HL-60 (cell line): ENCODE measurements around the gene SLC22A3.

ENCODE experiments used
- GABPA ChIP-seq: IDR thresholded peaks from 2 replicates; pipeline ENCODE4 v1.6.1; 2012; ENCODE audit warnings: low read depth
- POLR2AphosphoS5 ChIP-seq: IDR thresholded peaks from 2 replicates; pipeline ENCODE4 v1.6.1; 2012; ENCODE audit warnings: low read depth
- TF ChIP-seq, protein P1 (sequence below): IDR thresholded peaks from one replicate; pipeline ENCODE4 v1.5.1; 2011; ENCODE audit warnings: low read length, control low read depth, inconsistent platforms; ENCODE audit not compliant: insufficient read depth
- TF ChIP-seq, protein P2 (sequence below): IDR thresholded peaks from 2 replicates; pipeline ENCODE4 v1.6.1; 2012; ENCODE audit warnings: low read depth; ENCODE audit not compliant: insufficient replicate concordance

- TF ChIP-seq, protein P1, sequence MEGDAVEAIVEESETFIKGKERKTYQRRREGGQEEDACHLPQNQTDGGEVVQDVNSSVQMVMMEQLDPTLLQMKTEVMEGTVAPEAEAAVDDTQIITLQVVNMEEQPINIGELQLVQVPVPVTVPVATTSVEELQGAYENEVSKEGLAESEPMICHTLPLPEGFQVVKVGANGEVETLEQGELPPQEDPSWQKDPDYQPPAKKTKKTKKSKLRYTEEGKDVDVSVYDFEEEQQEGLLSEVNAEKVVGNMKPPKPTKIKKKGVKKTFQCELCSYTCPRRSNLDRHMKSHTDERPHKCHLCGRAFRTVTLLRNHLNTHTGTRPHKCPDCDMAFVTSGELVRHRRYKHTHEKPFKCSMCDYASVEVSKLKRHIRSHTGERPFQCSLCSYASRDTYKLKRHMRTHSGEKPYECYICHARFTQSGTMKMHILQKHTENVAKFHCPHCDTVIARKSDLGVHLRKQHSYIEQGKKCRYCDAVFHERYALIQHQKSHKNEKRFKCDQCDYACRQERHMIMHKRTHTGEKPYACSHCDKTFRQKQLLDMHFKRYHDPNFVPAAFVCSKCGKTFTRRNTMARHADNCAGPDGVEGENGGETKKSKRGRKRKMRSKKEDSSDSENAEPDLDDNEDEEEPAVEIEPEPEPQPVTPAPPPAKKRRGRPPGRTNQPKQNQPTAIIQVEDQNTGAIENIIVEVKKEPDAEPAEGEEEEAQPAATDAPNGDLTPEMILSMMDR = no peak
- no peak for TF ChIP-seq POLR2AphosphoS5
- TF ChIP-seq, protein P2, sequence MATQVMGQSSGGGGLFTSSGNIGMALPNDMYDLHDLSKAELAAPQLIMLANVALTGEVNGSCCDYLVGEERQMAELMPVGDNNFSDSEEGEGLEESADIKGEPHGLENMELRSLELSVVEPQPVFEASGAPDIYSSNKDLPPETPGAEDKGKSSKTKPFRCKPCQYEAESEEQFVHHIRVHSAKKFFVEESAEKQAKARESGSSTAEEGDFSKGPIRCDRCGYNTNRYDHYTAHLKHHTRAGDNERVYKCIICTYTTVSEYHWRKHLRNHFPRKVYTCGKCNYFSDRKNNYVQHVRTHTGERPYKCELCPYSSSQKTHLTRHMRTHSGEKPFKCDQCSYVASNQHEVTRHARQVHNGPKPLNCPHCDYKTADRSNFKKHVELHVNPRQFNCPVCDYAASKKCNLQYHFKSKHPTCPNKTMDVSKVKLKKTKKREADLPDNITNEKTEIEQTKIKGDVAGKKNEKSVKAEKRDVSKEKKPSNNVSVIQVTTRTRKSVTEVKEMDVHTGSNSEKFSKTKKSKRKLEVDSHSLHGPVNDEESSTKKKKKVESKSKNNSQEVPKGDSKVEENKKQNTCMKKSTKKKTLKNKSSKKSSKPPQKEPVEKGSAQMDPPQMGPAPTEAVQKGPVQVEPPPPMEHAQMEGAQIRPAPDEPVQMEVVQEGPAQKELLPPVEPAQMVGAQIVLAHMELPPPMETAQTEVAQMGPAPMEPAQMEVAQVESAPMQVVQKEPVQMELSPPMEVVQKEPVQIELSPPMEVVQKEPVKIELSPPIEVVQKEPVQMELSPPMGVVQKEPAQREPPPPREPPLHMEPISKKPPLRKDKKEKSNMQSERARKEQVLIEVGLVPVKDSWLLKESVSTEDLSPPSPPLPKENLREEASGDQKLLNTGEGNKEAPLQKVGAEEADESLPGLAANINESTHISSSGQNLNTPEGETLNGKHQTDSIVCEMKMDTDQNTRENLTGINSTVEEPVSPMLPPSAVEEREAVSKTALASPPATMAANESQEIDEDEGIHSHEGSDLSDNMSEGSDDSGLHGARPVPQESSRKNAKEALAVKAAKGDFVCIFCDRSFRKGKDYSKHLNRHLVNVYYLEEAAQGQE = no peak
- no peak for TF ChIP-seq GABPA
These were observed 113.9 kb downstream of the SLC22A3 start for GRCh38 chr6:160462116-160462515.
